Endothelial cell (in vitro differentiated cells): ENCODE results near the gene TNRC6A. TPM values are rescaled to one million over a fixed set of nuclear protein-coding genes. Genes with fewer than 3 reads are reported as not detected.

Experiments
- DNase-seq: peaks from one replicate; pipeline ENCODE4 v3.0.0; 2021; ENCODE audit warnings: low spot score
- H3K27ac Mint-ChIP-seq: one replicate; pipeline ENCODE4 v1.8.0; 2021; ENCODE audit warnings: mixed read lengths, inconsistent platforms; ENCODE audit not compliant: unreplicated experiment
- H3K27me3 Mint-ChIP-seq: one replicate; pipeline ENCODE4 v1.8.0; 2021; ENCODE audit warnings: mild to moderate bottlenecking, moderate library complexity, mixed read lengths, inconsistent platforms; ENCODE audit not compliant: unreplicated experiment
- H3K36me3 Mint-ChIP-seq: one replicate; pipeline ENCODE4 v1.8.0; 2021; ENCODE audit warnings: mild to moderate bottlenecking, low read depth, mixed read lengths, inconsistent platforms; ENCODE audit not compliant: unreplicated experiment
- H3K4me1 Mint-ChIP-seq: one replicate; pipeline ENCODE4 v1.8.0; 2021; ENCODE audit warnings: mild to moderate bottlenecking, mixed read lengths, inconsistent platforms; ENCODE audit not compliant: unreplicated experiment
- H3K4me3 Mint-ChIP-seq: one replicate; pipeline ENCODE4 v1.8.0; 2021; ENCODE audit warnings: mild to moderate bottlenecking, mixed read lengths, inconsistent platforms; ENCODE audit not compliant: unreplicated experiment
- H3K9me3 Mint-ChIP-seq: one replicate; pipeline ENCODE4 v1.8.0; 2021; ENCODE audit warnings: mixed read lengths, inconsistent platforms; ENCODE audit not compliant: unreplicated experiment
- total RNA-seq: library from RNA; stranded (reverse); fragmentation: NEBNext Ultra II Directional; extraction: Animal tissue kit (Norgen Biotek cat#: 25700); gene quantifications from one replicate; pipeline ENCODE4 v1.2.1, GENCODE V29; 2021; ENCODE audit not compliant: unreplicated experiment
- TF ChIP-seq, protein P1 (sequence below): fragments of 200-600 bp; sonication (generic); IDR thresholded peaks from one replicate; pipeline ENCODE4 v1.5.0; 2021; ENCODE audit warnings: antibody characterized with exemption; ENCODE audit not compliant: unreplicated experiment

TNRC6A gene
- total RNA-seq, 1 donor from 2014 or later = 60.5 TPM

DNA sequence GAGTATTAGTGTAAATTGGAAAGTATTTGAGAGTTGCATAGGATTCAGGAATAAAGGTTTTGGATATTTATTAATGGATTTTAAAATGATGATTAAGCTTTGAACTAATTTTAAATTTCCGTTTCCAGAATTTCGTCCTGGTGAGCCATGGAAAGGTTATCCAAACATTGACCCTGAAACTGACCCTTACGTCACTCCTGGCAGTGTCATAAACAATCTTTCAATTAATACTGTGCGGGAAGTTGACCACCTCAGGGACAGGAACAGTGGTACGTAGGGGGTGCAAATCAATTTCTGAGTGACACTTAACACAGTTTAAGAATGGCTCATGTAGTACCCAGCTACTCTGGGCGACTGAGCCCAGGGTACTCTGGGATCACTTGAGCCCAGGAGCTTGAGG, 87.2 kb downstream of the TNRC6A start:
- Mint-ChIP-seq H3K27ac (no peak overlapping the region), H3K27me3 (peaks cover 2% of the 10 kb centered on the region), H3K4me1 (peaks cover 14% of the 10 kb centered on the region), H3K9me3 (no peaks in the 10 kb centered on the region), H3K4me3 (no peak overlapping the region), H3K36me3 (peaks cover 51% of the 10 kb centered on the region)
- TF ChIP-seq, protein P1, sequence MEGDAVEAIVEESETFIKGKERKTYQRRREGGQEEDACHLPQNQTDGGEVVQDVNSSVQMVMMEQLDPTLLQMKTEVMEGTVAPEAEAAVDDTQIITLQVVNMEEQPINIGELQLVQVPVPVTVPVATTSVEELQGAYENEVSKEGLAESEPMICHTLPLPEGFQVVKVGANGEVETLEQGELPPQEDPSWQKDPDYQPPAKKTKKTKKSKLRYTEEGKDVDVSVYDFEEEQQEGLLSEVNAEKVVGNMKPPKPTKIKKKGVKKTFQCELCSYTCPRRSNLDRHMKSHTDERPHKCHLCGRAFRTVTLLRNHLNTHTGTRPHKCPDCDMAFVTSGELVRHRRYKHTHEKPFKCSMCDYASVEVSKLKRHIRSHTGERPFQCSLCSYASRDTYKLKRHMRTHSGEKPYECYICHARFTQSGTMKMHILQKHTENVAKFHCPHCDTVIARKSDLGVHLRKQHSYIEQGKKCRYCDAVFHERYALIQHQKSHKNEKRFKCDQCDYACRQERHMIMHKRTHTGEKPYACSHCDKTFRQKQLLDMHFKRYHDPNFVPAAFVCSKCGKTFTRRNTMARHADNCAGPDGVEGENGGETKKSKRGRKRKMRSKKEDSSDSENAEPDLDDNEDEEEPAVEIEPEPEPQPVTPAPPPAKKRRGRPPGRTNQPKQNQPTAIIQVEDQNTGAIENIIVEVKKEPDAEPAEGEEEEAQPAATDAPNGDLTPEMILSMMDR = no peak
- DNase-seq = no peak

DNA sequence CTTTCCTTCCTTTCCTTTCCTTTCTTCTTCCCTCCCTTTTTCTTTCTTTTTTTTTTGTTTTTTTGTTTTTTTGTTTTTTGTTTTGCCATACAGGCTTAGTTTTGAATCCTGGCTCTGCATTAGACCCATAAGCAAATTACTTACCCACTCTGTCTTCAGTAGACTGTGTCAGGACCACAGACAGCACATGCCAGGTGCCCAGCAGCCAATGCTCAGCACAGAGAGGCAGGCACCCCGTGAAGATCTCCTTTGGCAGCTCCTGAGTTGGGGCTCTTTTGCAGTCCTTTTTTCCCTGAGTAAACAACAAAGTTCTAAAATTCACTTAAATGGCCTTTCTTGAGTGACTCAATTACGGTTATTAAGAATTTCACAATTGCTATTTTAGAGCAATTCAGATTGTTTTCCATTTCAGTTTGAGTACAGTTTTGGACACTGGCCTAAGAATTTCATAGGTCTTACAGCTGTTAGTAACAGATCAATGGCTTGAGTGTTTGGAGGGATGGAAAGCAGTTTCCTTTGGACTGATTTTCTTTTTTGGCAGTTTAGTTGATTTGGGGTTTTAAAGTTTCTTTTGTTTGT, 90.1 kb downstream of the TNRC6A start:
- TF ChIP-seq, protein P1 = no peak
- DNase-seq = no peak
- no peak overlapping the region for H3K27ac Mint-ChIP-seq
- H3K27me3 Mint-ChIP-seq = peaks cover 6% of the 10 kb centered on the region
- H3K9me3 Mint-ChIP-seq = no peaks in the 10 kb centered on the region
- peaks cover 14% of the 10 kb centered on the region for H3K4me1 Mint-ChIP-seq
- peaks cover 49% of the 10 kb centered on the region for H3K36me3 Mint-ChIP-seq
- H3K4me3 Mint-ChIP-seq = no peak overlapping the region

DNA sequence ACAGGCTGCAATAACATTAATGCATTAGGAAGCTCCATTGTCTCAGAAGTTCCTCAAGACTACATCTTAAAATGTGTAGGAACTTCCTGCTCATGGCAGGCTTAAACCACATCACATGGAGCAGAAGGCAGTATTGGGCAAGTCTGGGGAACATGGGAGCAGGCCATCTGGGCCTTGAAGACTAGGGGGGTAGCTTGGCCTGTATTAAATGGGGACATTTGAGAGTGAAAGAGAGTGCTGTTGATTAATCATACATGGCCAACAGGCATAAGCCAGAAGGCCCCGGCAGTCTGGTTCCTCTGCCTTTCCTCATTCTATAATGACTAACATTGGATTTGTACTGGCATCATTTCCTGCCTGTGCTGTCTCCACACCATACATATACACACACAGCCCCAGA, 91.1 kb downstream of the TNRC6A start:
- TF ChIP-seq, protein P1 = no peak
- Mint-ChIP-seq H3K9me3 (no peaks in the 10 kb centered on the region), H3K27me3 (peaks cover 4% of the 10 kb centered on the region), H3K27ac (peak overlapping the region; percentile 68), H3K4me3 (no peak overlapping the region), H3K36me3 (peaks cover 46% of the 10 kb centered on the region), H3K4me1 (peaks cover 14% of the 10 kb centered on the region)
- DNase-seq = no peak

DNA sequence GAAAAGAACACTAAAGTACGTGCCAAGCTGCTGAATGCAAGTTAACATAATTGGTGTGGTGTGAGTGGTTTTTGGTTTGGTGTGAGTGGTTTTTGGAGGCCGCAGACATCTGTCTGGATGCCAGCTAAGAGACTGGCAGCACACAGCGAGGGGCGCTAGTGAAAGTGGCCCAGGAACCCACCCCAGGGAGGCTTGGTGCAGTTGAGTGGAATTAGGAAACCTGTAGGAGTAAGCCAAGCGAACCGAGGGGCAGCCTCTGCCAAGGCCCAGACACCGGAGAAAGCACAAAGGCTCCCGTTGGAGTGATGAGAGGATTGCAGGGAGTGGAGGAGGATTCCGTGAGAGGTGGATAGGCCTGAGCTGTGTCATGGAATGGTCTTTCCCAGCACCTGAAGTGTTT, 91.7 kb downstream of the TNRC6A start:
- TF ChIP-seq, protein P1 = no peak
- peaks cover 48% of the 10 kb centered on the region for H3K36me3 Mint-ChIP-seq

DNA sequence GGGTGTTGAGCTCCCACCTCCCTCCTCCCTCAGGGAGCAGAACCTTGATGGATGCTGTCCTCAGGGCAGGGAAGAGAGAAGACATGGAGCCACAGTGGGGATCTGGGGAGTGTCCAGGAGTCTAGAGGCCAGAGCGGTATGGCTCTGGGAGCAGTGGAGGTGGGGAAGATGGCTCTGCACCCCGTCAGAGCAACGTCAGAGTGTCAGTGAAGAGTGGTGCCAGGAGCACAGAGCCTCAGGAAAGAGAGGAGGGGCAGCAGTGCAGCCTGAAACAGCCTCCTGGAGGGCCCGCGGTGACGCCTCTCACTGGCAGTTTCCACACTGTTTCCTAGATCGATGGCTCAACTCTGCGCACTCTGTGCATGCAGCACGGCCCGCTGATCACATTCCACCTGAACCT, 93.1 kb downstream of the TNRC6A start:
- H3K4me1 Mint-ChIP-seq = peaks cover 14% of the 10 kb centered on the region
- H3K4me3 Mint-ChIP-seq = no peak overlapping the region
- H3K9me3 Mint-ChIP-seq = no peaks in the 10 kb centered on the region
- DNase-seq = no peak
- H3K36me3 Mint-ChIP-seq = peaks cover 52% of the 10 kb centered on the region
- TF ChIP-seq, protein P1 = no peak
- peaks cover 4% of the 10 kb centered on the region for H3K27me3 Mint-ChIP-seq
- H3K27ac Mint-ChIP-seq = no peak overlapping the region

More for the DNA sequence above, 91.7 kb downstream of the TNRC6A start:
- no peaks in the 10 kb centered on the region for H3K9me3 Mint-ChIP-seq
- no peak overlapping the region for H3K4me3 Mint-ChIP-seq
- H3K27ac Mint-ChIP-seq = no peak overlapping the region
- peaks cover 4% of the 10 kb centered on the region for H3K27me3 Mint-ChIP-seq
- DNase-seq = no peak
- H3K4me1 Mint-ChIP-seq = peaks cover 14% of the 10 kb centered on the region
